ENCODE measurements around the gene CHRM2. TPM values are rescaled to one million over a fixed set of nuclear protein-coding genes. Genes with fewer than 3 reads are reported as not detected.

Gene CHRM2
- total RNA-seq, 1 donor = 26.4 TPM

- no peak for DNase-seq (ENCODE audit: low read depth)
- no peak for TF ChIP-seq CTCF (IDR thresholded peaks at IDR 0.05; ENCODE audit: insufficient read depth, low read length)
- H3K4me3 ChIP-seq (ENCODE audit: low read depth, low read length) = no peak overlapping the region
Observed at GRCh38 chr7:136938476-136938875, 70.0 kb downstream of the CHRM2 start.

- TF ChIP-seq CTCF (IDR thresholded peaks at IDR 0.05; ENCODE audit: insufficient read depth, low read length) = no peak
- H3K4me3 ChIP-seq (ENCODE audit: low read depth, low read length) = no peak overlapping the region
- DNase-seq (ENCODE audit: low read depth) = no peak
Observed at GRCh38 chr7:136940122-136940521, 71.7 kb downstream of the CHRM2 start.

- no peak overlapping the region for H3K4me3 ChIP-seq (ENCODE audit: low read depth, low read length)
- DNase-seq (ENCODE audit: low read depth) = no peak
- TF ChIP-seq CTCF (IDR thresholded peaks at IDR 0.05; ENCODE audit: insufficient read depth, low read length) = no peak
Observed at GRCh38 chr7:136940917-136941316, 72.5 kb downstream of the CHRM2 start.

- no peak for TF ChIP-seq CTCF (IDR thresholded peaks at IDR 0.05; ENCODE audit: insufficient read depth, low read length)
- no peak for DNase-seq (ENCODE audit: low read depth)
- no peak overlapping the region for H3K4me3 ChIP-seq (ENCODE audit: low read depth, low read length)
Observed at GRCh38 chr7:136941816-136942215, 73.4 kb downstream of the CHRM2 start.

- no peak for DNase-seq (ENCODE audit: low read depth)
- no peak overlapping the region for H3K4me3 ChIP-seq (ENCODE audit: low read depth, low read length)
- TF ChIP-seq CTCF (IDR thresholded peaks at IDR 0.05; ENCODE audit: insufficient read depth, low read length) = no peak
Observed at GRCh38 chr7:136942401-136942800, 73.9 kb downstream of the CHRM2 start.

GRCh38 chr7:136942994-136943393 lies 74.5 kb downstream of the CHRM2 start:
- no peak for TF ChIP-seq CTCF (IDR thresholded peaks at IDR 0.05; ENCODE audit: insufficient read depth, low read length)
- no peak overlapping the region for H3K4me3 ChIP-seq (ENCODE audit: low read depth, low read length)

GRCh38 chr7:136947347-136947746 lies 78.9 kb downstream of the CHRM2 start:
- H3K4me3 ChIP-seq (ENCODE audit: low read depth, low read length) = no peak overlapping the region
- peak; percentile 49 for DNase-seq (ENCODE audit: low read depth)
- no peak for TF ChIP-seq CTCF (IDR thresholded peaks at IDR 0.05; ENCODE audit: insufficient read depth, low read length)

More at GRCh38 chr7:136942994-136943393, 74.5 kb downstream of the CHRM2 start:
- DNase-seq (ENCODE audit: low read depth) = no peak

All from fibroblast of the aortic adventitia (primary cell).